HepG2 (cell line): ENCODE measurements around the gene COX15. TPM values are rescaled to one million over a fixed set of nuclear protein-coding genes. Genes with fewer than 3 reads are reported as not detected.
A peak's percentile ranks its signal among the peaks of the same experiment; 100 is the strongest.

Experiments used
- ATAC-seq: fragments of 200-7000 bp; cut with Tn5 transposase; 3 replicates; pipeline ENCODE4 v1.9.1; 2020; ENCODE audit warnings: mild to moderate bottlenecking, moderate library complexity
- BruUV-seq: library from RNA; stranded (reverse); fragments of 400-500 nt; replicated peaks from 2 replicates; lab custom pipeline; 2021; lab: Mats Ljungman, UMichigan
- CTCF ChIA-PET: fragments of 300-600 bp; formaldehyde crosslinking; extraction: SDS; loops from one replicate; lab custom pipeline; 2021; ENCODE audit warnings: low total read pairs, inconsistent platforms, low intra/inter-chr PET ratio; lab: Yijun Ruan, JAX
- POLR2A ChIA-PET: fragments of 350-600 bp; sonication (Branson Sonifier 250); formaldehyde crosslinking; loops from one replicate; lab custom pipeline; 2020; ENCODE audit warnings: antibody characterized with exemption, inconsistent platforms; lab: Yijun Ruan, JAX
- DNase-seq: peaks from one replicate; pipeline ENCODE4 v3.0.0-alpha.2; 2015; ENCODE audit warnings: low spot score
- FAIRE-seq: peaks from 3 replicates; lab custom pipeline; 2011; peaks lifted over from hg19 to GRCh38; lab: Jason Lieb, UNC
- H2AFZ ChIP-seq: one replicate; pipeline ENCODE4 v1.6.1; 2011; ENCODE audit warnings: low read length, inconsistent platforms
- H3K27ac ChIP-seq: fragments of 300-600 bp; 3 replicates; pipeline ENCODE4 v1.8.0; 2011; ENCODE audit warnings: mixed run types, mild to moderate bottlenecking, mixed read lengths, low read length, inconsistent platforms; ENCODE audit not compliant: insufficient read depth; ENCODE audit errors: extremely low read length
- H3K27me3 ChIP-seq, 2 experiments: fragments of 200-600 bp in 1 of 2; 2 replicates in 1 of 2; 3 replicates in 1 of 2; pipeline versions ENCODE4 v1.6.0 to v1.8.0; 2011; ENCODE audit warnings: low read length in 2 of 2, mild to moderate bottlenecking in 2 of 2, moderate library complexity in 2 of 2, inconsistent platforms in 1 of 2; ENCODE audit not compliant: insufficient read depth in 2 of 2, control insufficient read depth in 1 of 2
- H3K36me3 ChIP-seq, 2 experiments: fragments of 200-600 bp in 1 of 2; replicated peaks in 1 of 2; 2 replicates in 1 of 2; 3 replicates in 1 of 2; pipeline versions ENCODE4 v1.5.1 to v1.8.0; 2011; ENCODE audit warnings: low read length in 2 of 2, inconsistent platforms in 1 of 2; ENCODE audit not compliant: insufficient read depth in 2 of 2, control insufficient read depth in 1 of 2
- H3K4me1 ChIP-seq: 2 replicates; pipeline ENCODE4 v1.5.1; 2012; ENCODE audit warnings: low read length, inconsistent platforms; ENCODE audit not compliant: insufficient read depth
- H3K4me2 ChIP-seq: 2 replicates; pipeline ENCODE4 v1.6.0; 2011; ENCODE audit warnings: low read depth, low read length, inconsistent platforms
- H3K4me3 ChIP-seq, 3 experiments: fragments of 200-600 bp in 1 of 3; sonication (generic), shearing (Covaris generic) in 1 of 3; replicated peaks in 1 of 3; 2 replicates each; pipeline ENCODE4 v1.5.1; 2011 to 2016; ENCODE audit warnings: low read length in 3 of 3, inconsistent platforms in 2 of 3, low read depth in 2 of 3, mild to moderate bottlenecking in 2 of 3, control low read depth in 1 of 3, mixed read lengths in 1 of 3; ENCODE audit not compliant: insufficient read depth in 1 of 3
- H3K79me2 ChIP-seq: one replicate; pipeline ENCODE4 v1.6.1; 2011; ENCODE audit warnings: low read length, inconsistent platforms; ENCODE audit not compliant: insufficient read depth
- H3K9ac ChIP-seq: 2 replicates; pipeline ENCODE4 v1.6.0; 2011; ENCODE audit warnings: mild to moderate bottlenecking, low read depth, low read length, inconsistent platforms; ENCODE audit not compliant: insufficient read depth
- H3K9me3 ChIP-seq: 2 replicates; pipeline ENCODE4 v1.5.1; 2012; ENCODE audit warnings: mild to moderate bottlenecking, low read length
- H4K20me1 ChIP-seq: 2 replicates; pipeline ENCODE4 v1.6.0; 2011; ENCODE audit warnings: inconsistent platforms, mild to moderate bottlenecking, low read length, moderate library complexity; ENCODE audit not compliant: insufficient read depth
- CSRNP1 ChIP-seq: sonication (generic); formaldehyde crosslinking; IDR thresholded peaks from 2 replicates; pipeline ENCODE4 v1.8.1; 2023; ENCODE audit warnings: mild to moderate bottlenecking, missing genetic modification reagents
- EP300 ChIP-seq, 3 experiments: sonication (generic) in 1 of 3; formaldehyde crosslinking in 1 of 3; IDR thresholded peaks; 2 replicates each; pipeline versions ENCODE4 v1.5.1 to v1.6.1; 2011 to 2020; ENCODE audit warnings: low read depth in 2 of 3, low read length in 2 of 3, borderline replicate concordance in 1 of 3, improper control_type of control experiment in 1 of 3, mild to moderate bottlenecking in 1 of 3, missing genetic modification reagents in 1 of 3, moderate library complexity in 1 of 3
- ETV5 ChIP-seq: IDR thresholded peaks from 2 replicates; pipeline ENCODE4 v1.6.1; 2018; ENCODE audit warnings: missing biosample characterization, missing genetic modification reagents, inconsistent platforms, borderline replicate concordance
- FOXP1 ChIP-seq, 2 experiments: fragments of 450-650 bp in 1 of 2; IDR thresholded peaks; 2 replicates each; pipeline ENCODE4 v1.6.1; 2017 to 2018; ENCODE audit warnings: antibody characterized with exemption in 1 of 2
- HOXD1 ChIP-seq: sonication (generic); formaldehyde crosslinking; IDR thresholded peaks from 2 replicates; pipeline ENCODE4 v1.5.0; 2020; ENCODE audit warnings: missing genetic modification reagents
- KDM5B ChIP-seq: sonication (generic); formaldehyde crosslinking; IDR thresholded peaks from 2 replicates; pipeline ENCODE4 v1.4.0; 2020; ENCODE audit warnings: missing genetic modification reagents, mild to moderate bottlenecking, borderline replicate concordance
- LCORL ChIP-seq, 2 experiments: fragments of 450-650 bp in 1 of 2; sonication (generic) in 1 of 2; formaldehyde crosslinking in 1 of 2; IDR thresholded peaks; 2 replicates each; pipeline versions ENCODE4 v1.5.0 to v1.6.1; 2017 to 2020; ENCODE audit warnings: antibody characterized with exemption in 1 of 2, missing genetic modification reagents in 1 of 2
- MXD1 ChIP-seq: sonication (generic); formaldehyde crosslinking; IDR thresholded peaks from 2 replicates; pipeline ENCODE4 v1.4.0; 2020; ENCODE audit warnings: mild to moderate bottlenecking, missing genetic modification reagents
- POLR2G ChIP-seq: fragments of 200-400 bp; formaldehyde crosslinking; IDR thresholded peaks from 2 replicates; pipeline ENCODE4 v1.6.1; 2018; ENCODE audit warnings: mild to moderate bottlenecking, low read depth, low read length, moderate library complexity
- REL ChIP-seq: sonication (generic); formaldehyde crosslinking; conservative IDR thresholded peaks from 2 replicates; pipeline ENCODE4 v1.8.0; 2022; ENCODE audit warnings: mild to moderate bottlenecking, missing genetic modification reagents, moderate library complexity
- SIN3B ChIP-seq: fragments of 150-350 bp; IDR thresholded peaks from 2 replicates; pipeline ENCODE4 v1.6.1; 2014; ENCODE audit warnings: low read length
- SP5 ChIP-seq: IDR thresholded peaks from 2 replicates; pipeline ENCODE4 v1.6.1; 2016; ENCODE audit warnings: low read depth, borderline replicate concordance
- ZFP41 ChIP-seq: sonication (generic); formaldehyde crosslinking; IDR thresholded peaks from 2 replicates; pipeline ENCODE4 v1.4.0; 2020; ENCODE audit warnings: mild to moderate bottlenecking, missing genetic modification reagents, borderline replicate concordance
- ZIK1 ChIP-seq: sonication (generic); formaldehyde crosslinking; IDR thresholded peaks from 2 replicates; pipeline ENCODE4 v1.5.0; 2020; ENCODE audit warnings: mild to moderate bottlenecking, low read depth, missing genetic modification reagents, borderline replicate concordance
- ZNF563 ChIP-seq: sonication (generic); formaldehyde crosslinking; IDR thresholded peaks from 2 replicates; pipeline ENCODE4 v1.8.0; 2022; ENCODE audit warnings: mild to moderate bottlenecking, moderate library complexity, missing genetic modification reagents
- ZNF644 ChIP-seq: IDR thresholded peaks from 2 replicates; pipeline ENCODE4 v1.6.1; 2016; ENCODE audit warnings: low read depth
- WGBS: methylation state at CpG from one replicate; pipeline ENCODE4 v1.1.6; 2017; ENCODE audit warnings: low lambda C conversion rate; 5-methylcytosine and 5-hydroxymethylcytosine counted together
- in situ Hi-C: cut with HindIII; loops from 2 replicates; pipeline ENCODE4 v1.10.0; 2017; ENCODE audit warnings: low pct_unique_long_range_greater_than_20kb; ENCODE audit not compliant: extremely low pct_ligation_motif_present
- intact Hi-C: fragments of 100-400 bp; cut with micrococcal nuclease; formaldehyde crosslinking; loops from one replicate; pipeline ENCODE4 v1.10.0; 2022; ENCODE audit not compliant: unreplicated experiment
- polyA plus RNA-seq, 8 experiments: library from polyadenylated mRNA; depleted of rRNA in 3 of 8; stranded (reverse) in 7 of 8; unstranded in 1 of 8; fragments of >200 nt; fragmentation: Illumina TruSeq in 4 of 8; extraction: Trizol in 4 of 8; gene quantifications; 2 replicates each; pipeline versions ENCODE4 v1.2.1 to v1.2.3, GENCODE V29; 2011 to 2016; ENCODE audit warnings: low read depth in 4 of 8, missing spikeins in 1 of 8, mixed read lengths in 1 of 8; ENCODE audit not compliant: insufficient read depth in 1 of 8
- total RNA-seq, 5 experiments: library from RNA; depleted of rRNA; stranded (reverse); fragments of >200 nt; fragmentation: Illumina TruSeq; extraction: Trizol; gene quantifications; 2 replicates each; pipeline ENCODE4 v1.2.3, GENCODE V29; 2016; ENCODE audit warnings: low read depth in 1 of 5

The COX15 gene
- total and polyA plus RNA-seq, 2 of the 13 experiments (the other 11 are each of a cell fraction or from before 2014, with no cell fraction given): 19.2 to 44.7 TPM

- TF ChIP-seq LCORL (IDR thresholded peaks at IDR 0.05): no peak
- peak; percentile 37; the same call in 1 of the 2 replicates for TF ChIP-seq LCORL (CRISPR knock-in tag; IDR thresholded peaks at IDR 0.05)
- no peak for TF ChIP-seq EP300 (IDR thresholded peaks at IDR 0.05; ENCODE audit: low read depth in 2 of 2, low read length in 2 of 2)
- peak; percentile 46 for TF ChIP-seq EP300 (CRISPR knock-in tag; IDR thresholded peaks at IDR 0.05; ENCODE audit: borderline replicate concordance)
- TF ChIP-seq KDM5B (CRISPR knock-in tag): peak; percentile 73; the same call in 1 of the 2 replicates
- peak; percentile 91 for TF ChIP-seq CSRNP1 (CRISPR knock-in tag)
- peak; percentile 90 for TF ChIP-seq ZNF563 (CRISPR knock-in tag)
- no peak for TF ChIP-seq ZIK1 (CRISPR knock-in tag)
- TF ChIP-seq HOXD1 (CRISPR knock-in tag): no peak
- TF ChIP-seq SIN3B: peak; percentile 30; the same call in 1 of the 2 replicates
Observed at GRCh38 chr10:99732033-99732842, at the start of gene COX15, which contains the start of gene CUTC (continued).

- FAIRE-seq: peak; percentile 23
- Histone ChIP-seq H3K9ac (peak overlapping the region; percentile 71), H3K4me2 (peak overlapping the region; percentile 79), H3K27me3 (no peaks in the 10 kb centered on the region; a peak in 1 of 5 replicates), H4K20me1 (no peaks in the 10 kb centered on the region), H3K4me1 (peaks cover 71% of the 10 kb centered on the region), H3K36me3 (peaks cover 0 to under 1% of the 10 kb centered on the region in 2 experiments; a peak in 1 of 5 replicates), H2AFZ (no peak overlapping the region), H3K9me3 (no peaks in the 10 kb centered on the region), H3K27ac (peak overlapping the region; percentile 95), H3K4me3 (peak overlapping the region; percentile 10 to 61 (median 43); a peak in 4 of 6 replicates), H3K79me2 (peaks cover 19% of the 10 kb centered on the region)
- in situ Hi-C loops (no loop called here), intact Hi-C loops (no loop called here)
- 12% methylated on average over 4 of the region's 4 CpGs for WGBS
- CTCF ChIA-PET: no interaction called here
- peak; percentile 76 for DNase-seq
- POLR2A ChIA-PET: interaction anchor here (1.0 to 4.7 kb wide), 4 partner anchors 9 to 47 kb away, joined by 3 to 73 read pairs (median 4); partner anchors contain the start of genes COX15 and CUTC
- BruUV-seq: no TSS peak
- ATAC-seq: peak; percentile 27
- TF ChIP-seq FOXP1 (IDR thresholded peaks at IDR 0.05) (no peak), FOXP1 (CRISPR knock-in tag; IDR thresholded peaks at IDR 0.05) (peak; percentile 19; the same call in 1 of the 2 replicates), MXD1 (CRISPR knock-in tag) (no peak), ZNF644 (no peak), POLR2G (peak; percentile 65), ETV5 (CRISPR knock-in tag) (0 out of 2 replicates have a peak, but pooled peaks have one; percentile 34), SIN3B (no peak), REL (CRISPR knock-in tag) (no peak), ZFP41 (no peak), SP5 (no peak)
Observed at GRCh38 chr10:99779335-99779734, 47.4 kb upstream of the COX15 start.
